Measurements from ENCODE around the gene TBP. TPM values are rescaled to one million over a fixed set of nuclear protein-coding genes. Genes with fewer than 3 reads are reported as not detected.

Gene TBP
- total RNA-seq, 4 donors from 2014 or later, result 7.5 to 17.7 (median 12.3) TPM

DNA sequence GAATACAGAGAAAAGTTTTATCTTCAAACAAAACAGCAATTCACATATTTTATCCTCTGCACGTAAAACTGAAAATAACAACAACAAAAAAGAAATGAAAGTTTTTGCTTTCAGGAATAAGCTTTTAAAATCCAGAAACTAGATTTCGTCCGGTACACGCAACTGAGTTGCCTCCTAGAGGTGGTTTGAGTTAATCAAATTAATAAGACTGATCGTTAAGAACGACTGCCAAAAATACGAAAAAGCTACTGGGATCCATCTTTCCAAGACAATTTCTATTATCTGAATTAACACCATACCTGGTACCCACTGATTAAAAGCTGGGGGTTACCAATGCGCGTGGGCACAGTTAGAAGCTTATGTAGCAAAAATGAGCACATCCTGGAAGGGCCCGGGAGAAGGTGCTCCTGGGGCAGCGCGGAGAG, 29.6 kb downstream of the TBP start:
- DNase-seq, result no peak
- Histone ChIP-seq H3K36me3 (peaks cover 0 to 12% (median 0%) of the 10 kb centered on the region in 4 donors), H3K27ac (peak overlapping the region; percentile 92 to 95 (median 94)), H3K9me3 (no peaks in the 10 kb centered on the region), H3K4me1 (peaks cover 6 to 17% (median 14%) of the 10 kb centered on the region in 4 donors), H3K27me3 (no peaks in the 10 kb centered on the region), H3K4me3 (peak overlapping the region; percentile 87 to 99 (median 94))
- peak in 1 of 3 donors; percentile 7 for TF ChIP-seq POLR2AphosphoS5 (IDR thresholded peaks at IDR 0.05)
- TF ChIP-seq EP300 (IDR thresholded peaks at IDR 0.05; ENCODE audit: low read depth), result no peak
- TF ChIP-seq, protein P1, sequence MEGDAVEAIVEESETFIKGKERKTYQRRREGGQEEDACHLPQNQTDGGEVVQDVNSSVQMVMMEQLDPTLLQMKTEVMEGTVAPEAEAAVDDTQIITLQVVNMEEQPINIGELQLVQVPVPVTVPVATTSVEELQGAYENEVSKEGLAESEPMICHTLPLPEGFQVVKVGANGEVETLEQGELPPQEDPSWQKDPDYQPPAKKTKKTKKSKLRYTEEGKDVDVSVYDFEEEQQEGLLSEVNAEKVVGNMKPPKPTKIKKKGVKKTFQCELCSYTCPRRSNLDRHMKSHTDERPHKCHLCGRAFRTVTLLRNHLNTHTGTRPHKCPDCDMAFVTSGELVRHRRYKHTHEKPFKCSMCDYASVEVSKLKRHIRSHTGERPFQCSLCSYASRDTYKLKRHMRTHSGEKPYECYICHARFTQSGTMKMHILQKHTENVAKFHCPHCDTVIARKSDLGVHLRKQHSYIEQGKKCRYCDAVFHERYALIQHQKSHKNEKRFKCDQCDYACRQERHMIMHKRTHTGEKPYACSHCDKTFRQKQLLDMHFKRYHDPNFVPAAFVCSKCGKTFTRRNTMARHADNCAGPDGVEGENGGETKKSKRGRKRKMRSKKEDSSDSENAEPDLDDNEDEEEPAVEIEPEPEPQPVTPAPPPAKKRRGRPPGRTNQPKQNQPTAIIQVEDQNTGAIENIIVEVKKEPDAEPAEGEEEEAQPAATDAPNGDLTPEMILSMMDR (IDR thresholded peaks at IDR 0.05), result peak in 1 of 5 experiments; percentile 20
- intact Hi-C loops (cut with DNase I; ENCODE audit: low total_unique reads), result no loop called here
- WGBS, 2 donors (ENCODE audit: low coverage in 1 of 2), result 1 to 3% methylated on average over 7 to 12 of the region's 12 CpGs
- in situ Hi-C loops (cut with MboI; ENCODE audit: low pct_ligation_motif_present in 1 of 4, low pct_unique_long_range_greater_than_20kb in 1 of 4, low sequenced_read_pairs in 3 of 4), result no loop called here

- in situ Hi-C loops (cut with MboI; ENCODE audit: low pct_ligation_motif_present in 1 of 4, low pct_unique_long_range_greater_than_20kb in 1 of 4, low sequenced_read_pairs in 3 of 4) (no loop called here), intact Hi-C loops (cut with DNase I; ENCODE audit: low total_unique reads) (no loop called here)
- peak; percentile 59 for TF ChIP-seq POLR2A (IDR thresholded peaks at IDR 0.05)
- TF ChIP-seq EP300 (IDR thresholded peaks at IDR 0.05; ENCODE audit: low read depth), result no peak
- peak; percentile 66 to 83 (median 69) for TF ChIP-seq POLR2AphosphoS5 (IDR thresholded peaks at IDR 0.05)
- no peaks in the 10 kb centered on the region for H3K27me3 ChIP-seq
- peak within 1 kb of the TSS; percentile 87 to 99 (median 94) for H3K4me3 ChIP-seq
- DNase-seq, result peak; percentile 95
- WGBS, 2 donors (ENCODE audit: low coverage in 1 of 2), result 0% methylated on average over 7 to 47 of the region's 81 CpGs
- H3K36me3 ChIP-seq, result peaks cover 0 to 11% (median 0%) of the 10 kb centered on the region in 4 donors
- H3K27ac ChIP-seq, result peak within 1 kb of the TSS; percentile 92 to 95 (median 94)
- no peaks in the 10 kb centered on the region for H3K9me3 ChIP-seq
- peaks cover 6 to 17% (median 14%) of the 10 kb centered on the region in 4 donors for H3K4me1 ChIP-seq
Measured at GRCh38 chr6:170584181-170584953, 30.2 kb downstream of the TBP start, which contains the start of gene PDCD2. Gene PDCD2, minus strand, starts transcription at chr6:170584637. Its CDS starts 56 bp downstream, at chr6:170584581.

DNA sequence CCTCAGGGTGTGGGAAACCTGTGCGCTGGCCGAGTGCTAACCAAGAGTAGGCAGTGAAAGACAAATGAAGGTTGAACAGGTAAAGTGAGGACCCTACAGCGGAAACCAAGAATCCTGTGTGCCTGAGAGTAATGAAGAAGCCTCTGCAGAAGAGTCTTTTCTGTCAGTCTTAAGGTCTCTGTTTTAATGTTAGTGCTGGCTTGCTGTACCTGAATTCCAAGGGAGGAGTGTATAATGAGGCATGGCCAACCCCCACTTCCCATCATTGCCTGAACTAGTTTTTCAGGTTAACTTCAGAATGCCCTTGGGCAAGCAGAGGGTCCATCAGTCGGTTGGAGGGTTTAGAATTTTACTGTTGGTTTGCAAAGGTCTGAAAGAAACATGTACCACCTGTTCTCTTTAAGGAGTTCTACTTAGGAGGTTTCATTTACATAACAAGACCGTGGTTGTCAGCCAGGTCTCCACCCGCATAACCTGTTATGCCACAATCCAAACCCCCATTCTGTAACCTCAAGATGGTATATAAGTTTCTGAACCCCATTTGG, 30.9 kb downstream of the TBP start:
- in situ Hi-C loops (cut with MboI; ENCODE audit: low pct_ligation_motif_present in 1 of 4, low pct_unique_long_range_greater_than_20kb in 1 of 4, low sequenced_read_pairs in 3 of 4), result no loop called here
- DNase-seq, result peak; percentile 19
- peaks cover 6 to 17% (median 14%) of the 10 kb centered on the region in 4 donors for H3K4me1 ChIP-seq
- no peaks in the 10 kb centered on the region for H3K27me3 ChIP-seq
- no peaks in the 10 kb centered on the region for H3K9me3 ChIP-seq
- peak overlapping the region; percentile 87 to 99 (median 94) for H3K4me3 ChIP-seq
- no peak for TF ChIP-seq EP300 (IDR thresholded peaks at IDR 0.05; ENCODE audit: low read depth)
- TF ChIP-seq POLR2AphosphoS5 (IDR thresholded peaks at IDR 0.05), result no peak
- TF ChIP-seq, protein P1 (IDR thresholded peaks at IDR 0.05), result no peak
- TF ChIP-seq POLR2A (IDR thresholded peaks at IDR 0.05), result no peak
- H3K27ac ChIP-seq, result peak overlapping the region; percentile 92 to 95 (median 94)
- 1 to 20% methylated on average over 2 to 6 of the region's 6 CpGs for WGBS, 2 donors (ENCODE audit: low coverage in 1 of 2)
- peaks cover 0 to 11% (median 0%) of the 10 kb centered on the region in 4 donors for H3K36me3 ChIP-seq
- intact Hi-C loops (cut with DNase I; ENCODE audit: low total_unique reads), result no loop called here

- intact Hi-C loops (cut with DNase I; ENCODE audit: low total_unique reads) (no loop called here), in situ Hi-C loops (cut with MboI; ENCODE audit: low pct_ligation_motif_present in 1 of 4, low pct_unique_long_range_greater_than_20kb in 1 of 4, low sequenced_read_pairs in 3 of 4) (no loop called here)
- Histone ChIP-seq H3K27me3 (peaks cover 14% of the 10 kb centered on the region), H3K36me3 (no peaks in the 10 kb centered on the region), H3K9me3 (peaks cover 13 to 20% of the 10 kb centered on the region in 2 donors), H3K27ac (no peak overlapping the region), H3K4me1 (peaks cover 0 to under 1% (median 0%) of the 10 kb centered on the region in 4 donors), H3K4me3 (no peak overlapping the region)
- 80 to 100% methylated on average over 1 of the region's 1 CpG for WGBS, 2 donors (ENCODE audit: low coverage in 1 of 2)
- no peak for DNase-seq
- TF ChIP-seq POLR2A (IDR thresholded peaks at IDR 0.05) (no peak), EP300 (IDR thresholded peaks at IDR 0.05; ENCODE audit: low read depth) (no peak), POLR2AphosphoS5 (IDR thresholded peaks at IDR 0.05) (no peak)
- TF ChIP-seq, protein P1 (IDR thresholded peaks at IDR 0.05), result no peak
Measured at GRCh38 chr6:170590725-170591124, 36.6 kb downstream of the TBP start.

Measured in transverse colon (tissue), 4 donors.